ENCODE results near the gene SATB2.

The SATB2 gene

GRCh38 chr2:199317646-199318045 is 140.1 kb downstream of the SATB2 start:
- no peak for DNase-seq

GRCh38 chr2:199316851-199317250 is 140.9 kb downstream of the SATB2 start:
- DNase-seq = no peak

DNA sequence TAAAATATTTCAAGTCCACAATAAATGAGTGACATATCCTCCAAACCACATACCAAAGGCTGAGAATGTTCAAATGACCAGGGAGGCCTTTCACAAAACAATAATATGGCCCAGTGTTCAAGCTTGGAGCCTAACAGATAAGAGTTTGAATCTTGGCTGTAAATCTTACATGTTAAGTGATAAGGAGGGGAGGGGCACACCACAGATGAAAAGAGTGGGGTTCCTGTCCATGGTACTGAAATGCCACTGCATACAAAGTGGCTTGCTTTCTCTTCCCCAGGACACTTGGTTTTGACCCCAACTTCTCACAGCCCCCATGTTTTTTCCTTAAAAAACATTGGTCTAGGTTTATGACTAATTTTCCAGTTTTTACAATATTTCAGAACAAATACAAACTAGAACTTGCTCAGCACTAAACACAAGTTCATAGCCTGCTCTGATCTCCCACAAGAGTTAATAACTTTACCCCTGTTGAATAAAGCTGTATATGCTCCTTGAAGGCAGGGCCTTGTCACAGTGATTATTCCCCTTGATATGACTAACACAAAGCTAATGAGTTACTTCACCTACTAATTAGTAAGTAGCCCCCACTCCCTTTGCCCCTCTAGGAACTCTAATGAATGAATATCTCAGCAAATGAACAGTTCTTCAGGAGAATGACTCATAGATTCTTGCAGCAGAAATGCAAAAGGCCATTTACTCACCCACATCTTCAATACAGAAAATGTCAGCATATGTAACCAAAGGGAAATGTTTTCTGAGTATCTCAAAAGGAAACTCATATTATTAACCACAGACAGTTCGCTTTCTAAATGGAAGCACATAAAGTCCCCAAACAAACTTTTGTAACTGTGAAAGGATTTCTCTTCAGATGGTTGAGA is 142.2 kb downstream of the SATB2 start:
- DNase-seq = no peak

GRCh38 chr2:199312931-199313330 is 144.8 kb downstream of the SATB2 start:
- no peak for DNase-seq

GRCh38 chr2:199310771-199311585 is 146.8 kb downstream of the SATB2 start:
- DNase-seq = no peak

DNA sequence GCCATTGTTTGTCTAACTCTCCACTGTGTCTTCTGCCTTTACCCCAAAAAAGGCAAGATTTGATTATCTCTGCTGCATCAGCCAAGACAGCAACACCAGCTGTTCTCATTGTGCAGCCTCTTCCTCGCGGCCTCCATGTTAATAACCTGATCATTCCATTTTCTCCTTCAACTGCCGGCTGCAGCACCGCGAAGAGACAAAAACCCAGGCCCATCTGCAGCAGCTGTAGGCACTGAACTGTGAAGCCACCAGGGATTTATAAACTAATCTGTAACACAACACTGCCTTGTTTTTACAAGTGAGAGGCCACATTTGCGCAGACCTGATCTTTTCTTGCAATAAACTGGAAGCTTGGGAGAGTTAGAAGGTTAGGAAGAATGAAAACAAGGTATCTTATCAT is 147.8 kb downstream of the SATB2 start:
- no peak for DNase-seq

- DNase-seq = no peak
Observed at GRCh38 chr2:199309411-199309810, 148.3 kb downstream of the SATB2 start.

DNA sequence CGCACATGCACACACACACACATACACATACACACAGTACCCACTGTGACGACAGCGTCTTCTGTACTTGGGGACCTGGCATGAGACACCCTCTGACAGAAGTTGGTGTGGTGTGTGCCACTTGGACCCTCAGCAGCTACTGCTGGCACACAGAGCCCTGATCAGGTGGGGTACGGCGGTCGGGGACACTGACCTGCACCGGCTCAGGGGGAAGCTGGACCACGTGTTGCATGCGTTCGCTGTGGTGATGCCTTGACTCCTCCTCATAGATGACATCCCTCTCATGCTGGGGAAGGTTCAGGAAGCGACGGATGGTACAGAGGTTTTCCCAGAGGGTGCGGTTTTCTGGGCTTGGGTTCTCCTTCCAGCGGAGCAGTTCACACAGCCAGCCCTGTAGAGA is 149.2 kb downstream of the SATB2 start:
- no peak for DNase-seq

- DNase-seq = no peak
Observed at GRCh38 chr2:199307461-199307860, 150.3 kb downstream of the SATB2 start.

DNA sequence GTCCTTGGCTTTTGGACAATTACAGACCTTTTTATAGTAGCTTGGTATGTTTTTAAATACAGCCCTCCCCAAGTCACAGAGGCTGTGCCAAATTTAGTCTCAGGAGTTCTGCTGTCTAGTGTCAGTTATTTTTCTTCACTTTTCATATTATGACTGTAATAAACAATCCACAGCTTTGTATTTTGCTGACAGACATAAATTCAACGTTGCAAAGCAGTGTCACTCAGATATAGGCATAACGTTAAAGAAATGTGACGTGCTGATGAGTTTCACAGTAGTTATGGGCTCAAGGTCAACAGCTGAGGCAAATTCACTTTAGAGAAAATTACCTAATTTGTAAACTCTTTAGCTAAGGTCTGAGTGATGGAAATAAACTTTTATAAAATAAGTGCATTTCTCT is 151.6 kb downstream of the SATB2 start:
- DNase-seq = no peak

DNA sequence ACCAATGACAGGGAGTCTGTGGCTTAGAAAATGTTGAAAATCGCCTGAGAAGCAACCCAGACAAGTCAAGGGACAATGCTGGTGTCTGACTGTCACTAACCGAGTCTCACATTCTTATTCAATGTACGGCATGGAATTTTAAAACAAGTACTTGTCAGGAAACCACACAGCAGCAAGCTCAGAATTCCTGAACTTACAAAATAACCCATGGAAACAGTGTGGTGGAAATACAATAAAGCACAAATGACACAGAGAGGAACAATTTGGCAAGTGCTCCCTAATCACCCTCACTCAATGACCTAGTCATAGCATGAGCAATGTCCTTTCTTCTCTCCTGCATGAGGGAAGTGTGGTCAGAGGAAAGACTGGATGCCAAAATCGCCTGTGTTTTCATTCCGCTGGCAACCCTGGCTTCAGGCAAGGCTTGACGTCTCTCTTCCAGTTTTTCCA is 154.0 kb downstream of the SATB2 start:
- DNase-seq = no peak

GRCh38 chr2:199302851-199303250 is 154.9 kb downstream of the SATB2 start:
- no peak for DNase-seq

GRCh38 chr2:199288424-199288823 is 169.3 kb downstream of the SATB2 start:
- DNase-seq = no peak

DNA sequence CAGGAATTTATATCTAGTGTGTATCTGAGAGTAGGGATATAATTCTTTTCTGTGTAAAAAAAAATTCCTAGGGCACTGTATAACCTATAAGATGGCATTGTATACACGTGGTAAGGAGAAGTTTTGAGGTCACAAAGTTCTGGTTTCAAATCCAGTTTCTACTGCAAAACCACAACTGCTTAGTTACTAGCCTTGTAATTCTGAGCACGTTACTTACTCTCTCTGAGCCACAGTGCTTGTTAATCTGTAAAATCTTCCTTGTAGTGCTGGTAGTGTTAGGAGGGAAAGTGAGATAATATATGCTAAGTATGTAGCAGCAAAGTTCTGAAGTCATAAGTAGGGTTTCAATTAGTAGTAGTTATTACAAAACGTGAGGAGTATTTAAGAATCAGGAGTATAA is 175.4 kb downstream of the SATB2 start:
- DNase-seq = no peak

GRCh38 chr2:199279146-199279545 is 178.6 kb downstream of the SATB2 start:
- DNase-seq = no peak

- DNase-seq = no peak
Observed at GRCh38 chr2:199278099-199278498, 179.6 kb downstream of the SATB2 start.

DNA sequence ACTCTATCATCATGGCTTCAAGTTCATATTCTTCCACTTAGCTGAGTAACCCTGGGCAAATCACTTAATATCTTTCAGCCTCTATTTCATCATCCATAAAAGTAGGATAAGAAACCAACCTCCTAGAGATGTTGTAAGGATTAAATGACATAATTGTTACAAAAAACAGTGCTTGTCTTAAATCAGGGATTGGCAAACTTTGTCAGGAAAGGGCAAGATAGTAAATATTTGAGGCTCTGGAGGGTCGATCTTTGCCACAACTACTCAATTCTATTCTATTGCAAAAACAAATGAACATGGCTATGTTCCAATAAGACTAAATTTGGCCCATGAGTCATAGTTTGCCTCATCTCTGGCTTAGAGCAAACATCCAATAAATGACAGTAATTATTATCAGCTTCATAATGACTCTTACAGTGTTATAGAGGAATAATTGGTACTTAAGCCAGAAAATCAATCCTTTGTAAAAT is 184.7 kb downstream of the SATB2 start:
- DNase-seq = no peak

DNA sequence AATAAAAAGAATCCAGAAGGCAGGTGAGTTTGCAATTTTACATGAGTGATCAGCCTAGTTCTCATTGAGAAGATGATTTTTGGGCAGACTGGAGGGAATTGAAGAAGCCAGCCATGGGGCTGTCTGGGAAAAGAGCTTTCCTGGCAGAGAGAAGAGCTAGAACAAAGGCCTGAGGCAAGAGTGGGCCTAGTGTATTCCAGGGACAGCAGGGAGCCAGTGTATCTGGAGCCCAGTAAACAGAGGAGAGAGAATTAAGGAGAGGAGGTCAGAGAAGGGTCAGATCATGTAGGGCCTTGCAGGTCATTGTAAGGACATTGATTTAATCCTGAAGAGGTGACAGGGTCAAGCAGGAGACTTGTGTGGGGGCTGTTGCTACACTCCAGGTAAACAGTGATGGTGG is 195.8 kb downstream of the SATB2 start:
- DNase-seq = no peak

DNA sequence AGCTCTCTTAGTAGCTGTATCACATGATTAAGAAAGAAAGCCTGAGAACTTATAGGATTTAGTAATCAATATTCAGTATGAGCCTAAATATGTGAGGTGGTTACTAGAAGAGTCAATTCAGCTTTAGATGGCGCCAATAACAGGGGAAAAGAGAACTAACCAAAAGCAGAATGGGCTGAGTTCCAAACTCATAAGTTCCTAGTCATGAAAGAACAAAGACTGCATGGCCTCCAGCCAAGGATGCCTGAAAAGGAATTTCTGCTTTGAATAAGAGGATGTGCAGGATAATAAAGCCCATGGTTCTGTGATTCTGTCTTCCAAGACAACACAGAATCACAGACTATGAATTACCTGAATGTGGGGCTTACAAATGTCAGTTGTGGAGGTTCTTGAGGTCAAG is 196.5 kb downstream of the SATB2 start:
- DNase-seq = no peak

- DNase-seq = no peak
Observed at GRCh38 chr2:199259671-199260070, 198.1 kb downstream of the SATB2 start.

GRCh38 chr2:199258291-199258690 is 199.4 kb downstream of the SATB2 start:
- DNase-seq = no peak

DNA sequence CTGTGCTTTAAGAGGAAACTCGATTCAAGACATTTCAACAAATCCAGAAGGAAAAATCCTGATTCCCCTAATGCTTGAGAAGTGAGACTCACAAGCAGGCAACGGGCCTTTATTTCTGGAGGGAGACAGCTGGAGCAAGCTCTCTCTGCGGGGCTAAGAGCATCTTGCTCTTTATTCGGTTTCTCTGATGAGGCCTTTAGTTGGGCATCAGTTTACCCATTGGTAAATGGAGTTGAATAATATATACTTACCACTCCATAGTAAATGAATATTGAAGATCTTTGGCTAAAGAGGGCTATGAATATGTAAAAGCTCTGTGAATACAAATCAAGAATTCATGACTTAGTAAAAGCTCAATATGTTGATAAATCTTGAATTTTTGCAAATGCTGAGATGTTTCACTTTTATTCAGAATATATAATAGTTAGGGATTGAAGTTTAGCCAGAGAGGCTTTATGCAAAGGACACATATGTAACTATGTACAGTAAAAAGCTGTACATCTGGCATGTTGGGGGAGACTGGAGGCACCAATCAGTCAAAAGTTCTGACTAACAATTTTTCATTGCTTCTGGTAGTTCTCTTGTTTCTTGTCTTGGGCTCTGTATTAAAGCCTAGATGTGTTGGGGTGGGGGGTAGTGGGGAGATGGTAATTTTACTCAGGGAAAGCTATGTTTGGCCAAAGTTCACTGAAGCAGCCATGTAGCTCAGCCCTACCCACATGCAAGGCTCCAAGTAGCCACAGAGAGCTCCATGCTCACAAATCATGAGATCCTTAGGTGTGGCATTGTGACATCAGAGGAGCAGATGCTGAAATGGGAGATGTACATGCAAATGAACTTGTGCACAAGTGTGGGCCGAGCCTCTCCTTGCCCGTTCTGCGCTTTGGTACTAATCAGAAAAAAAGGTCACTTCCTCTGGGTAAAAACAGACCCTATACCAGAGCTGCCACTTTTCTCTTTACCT is 200.2 kb downstream of the SATB2 start:
- DNase-seq = no peak

- no peak for DNase-seq
Observed at GRCh38 chr2:199230091-199230490, 227.6 kb downstream of the SATB2 start.
